Lower lobe of right lung (tissue), 2 donors: ENCODE data around the gene PPIP5K2. TPM values are rescaled to one million over a fixed set of nuclear protein-coding genes. Genes with fewer than 3 reads are reported as not detected.
"Not testable (repeated sequence)": the region's sequence is repeated elsewhere in the genome, so short reads cannot be mapped to it uniquely, and the experiment has no call there.

Source experiments
- ATAC-seq, 2 donors: fragments of 200-7000 bp; cut with Tn5 transposase; one replicate each; pipeline ENCODE4 v1.9.1; 2020 to 2022; ENCODE audit warnings: mild to moderate bottlenecking in 2 of 2, moderate library complexity in 2 of 2
- DNase-seq: peaks from one replicate; pipeline ENCODE4 v3.0.0-alpha.2; 2020
- H3K27ac ChIP-seq: fragments of 200-600 bp; one replicate; pipeline ENCODE4 v1.8.0; 2022
- H3K27me3 ChIP-seq: fragments of 200-600 bp; one replicate; pipeline ENCODE4 v1.8.0; 2022; ENCODE audit warnings: low read depth
- H3K36me3 ChIP-seq: fragments of 200-600 bp; one replicate; pipeline ENCODE4 v1.8.0; 2022; ENCODE audit warnings: mild to moderate bottlenecking
- H3K4me1 ChIP-seq: fragments of 200-600 bp; one replicate; pipeline ENCODE4 v1.8.0; 2022
- H3K4me3 ChIP-seq: fragments of 200-600 bp; one replicate; pipeline ENCODE4 v1.8.0; 2022; ENCODE audit warnings: mild to moderate bottlenecking
- H3K9me3 ChIP-seq: fragments of 200-600 bp; one replicate; pipeline ENCODE4 v1.8.0; 2022
- CTCF ChIP-seq: fragments of 200-600 bp; IDR thresholded peaks from one replicate; pipeline ENCODE4 v1.8.0; 2022; ENCODE audit warnings: antibody characterized with exemption, mild to moderate bottlenecking
- intact Hi-C: fragments of 100-400 bp; cut with DNase I; formaldehyde crosslinking; loops from one replicate; pipeline ENCODE4 v1.11.0; 2022
- total RNA-seq: library from RNA; stranded (reverse); fragmentation: NEBNext Ultra II Directional; extraction: Animal tissue kit (Norgen Biotek cat#: 25700); gene quantifications from one replicate; pipeline ENCODE4 v1.2.1, GENCODE V29; 2021
- donor health status: DM: no; HTN: yes; CAD: no; lungs with severe emphysema.

The PPIP5K2 gene
- total RNA-seq, 1 donor from 2014 or later: 62.2 TPM

- TF ChIP-seq CTCF: no peak
Observed at GRCh38 chr5:103211576-103212561, 91.8 kb downstream of the PPIP5K2 start.

GRCh38 chr5:103216137-103216536 is 96.0 kb downstream of the PPIP5K2 start:
- intact Hi-C loops: no loop called here

More at GRCh38 chr5:103211576-103212561, 91.8 kb downstream of the PPIP5K2 start:
- Histone ChIP-seq H3K4me3 (no peak overlapping the region), H3K27me3 (no peaks in the 10 kb centered on the region), H3K4me1 (peaks cover 6% of the 10 kb centered on the region), H3K9me3 (no peaks in the 10 kb centered on the region), H3K27ac (no peak overlapping the region), H3K36me3 (peaks cover 2% of the 10 kb centered on the region)
- intact Hi-C loops: no loop called here
- no peak for DNase-seq
- peak in 1 of 2 donors; percentile 14 for ATAC-seq

GRCh38 chr5:103216697-103217096 is 96.6 kb downstream of the PPIP5K2 start:
- ATAC-seq (no peak), DNase-seq (no peak)
- TF ChIP-seq CTCF: no peak
- peaks cover 1% of the 10 kb centered on the region for H3K4me1 ChIP-seq
- H3K4me3 ChIP-seq: no peak overlapping the region
- H3K27ac ChIP-seq: no peak overlapping the region
- H3K36me3 ChIP-seq: no peaks in the 10 kb centered on the region
- H3K27me3 ChIP-seq: no peaks in the 10 kb centered on the region
- intact Hi-C loops: no loop called here
- no peaks in the 10 kb centered on the region for H3K9me3 ChIP-seq

More at GRCh38 chr5:103216137-103216536, 96.0 kb downstream of the PPIP5K2 start:
- Histone ChIP-seq H3K4me1 (peaks cover 6% of the 10 kb centered on the region), H3K9me3 (no peaks in the 10 kb centered on the region), H3K27ac (no peak overlapping the region), H3K36me3 (no peaks in the 10 kb centered on the region), H3K4me3 (no peak overlapping the region), H3K27me3 (no peaks in the 10 kb centered on the region)
- DNase-seq (no peak), ATAC-seq (no peak)
- TF ChIP-seq CTCF: no peak

GRCh38 chr5:103217101-103217500 is 97.0 kb downstream of the PPIP5K2 start:
- Histone ChIP-seq H3K9me3 (no peaks in the 10 kb centered on the region), H3K4me1 (no peaks in the 10 kb centered on the region), H3K36me3 (no peaks in the 10 kb centered on the region), H3K27me3 (no peaks in the 10 kb centered on the region), H3K4me3 (no peak overlapping the region), H3K27ac (no peak overlapping the region)
- ATAC-seq: no peak
- TF ChIP-seq CTCF: no peak
- DNase-seq: no peak
- intact Hi-C loops: no loop called here

GRCh38 chr5:103218164-103218563 is 98.1 kb downstream of the PPIP5K2 start:
- no peak for TF ChIP-seq CTCF
- no peak overlapping the region for H3K27ac ChIP-seq
- no peaks in the 10 kb centered on the region for H3K27me3 ChIP-seq
- H3K4me3 ChIP-seq: no peak overlapping the region
- intact Hi-C loops: no loop called here
- DNase-seq (no peak), ATAC-seq (no peak)
- H3K36me3 ChIP-seq: no peaks in the 10 kb centered on the region
- no peaks in the 10 kb centered on the region for H3K4me1 ChIP-seq
- H3K9me3 ChIP-seq: no peaks in the 10 kb centered on the region

- H3K36me3 ChIP-seq, ATAC-seq, DNase-seq, intact Hi-C loops, H3K27ac ChIP-seq, H3K27me3 ChIP-seq, H3K9me3 ChIP-seq, H3K4me1 ChIP-seq, H3K4me3 ChIP-seq: not testable (repeated sequence)
Observed at GRCh38 chr5:103219074-103219473, 99.0 kb downstream of the PPIP5K2 start.
